ENCODE data around the gene GATAD2B.
A peak's percentile ranks its signal among the peaks of the same experiment; 100 is the strongest.
"Not testable (repeated sequence)": the region's sequence is repeated elsewhere in the genome, so short reads cannot be mapped to it uniquely, and the experiment has no call there.

Gene GATAD2B

DNA sequence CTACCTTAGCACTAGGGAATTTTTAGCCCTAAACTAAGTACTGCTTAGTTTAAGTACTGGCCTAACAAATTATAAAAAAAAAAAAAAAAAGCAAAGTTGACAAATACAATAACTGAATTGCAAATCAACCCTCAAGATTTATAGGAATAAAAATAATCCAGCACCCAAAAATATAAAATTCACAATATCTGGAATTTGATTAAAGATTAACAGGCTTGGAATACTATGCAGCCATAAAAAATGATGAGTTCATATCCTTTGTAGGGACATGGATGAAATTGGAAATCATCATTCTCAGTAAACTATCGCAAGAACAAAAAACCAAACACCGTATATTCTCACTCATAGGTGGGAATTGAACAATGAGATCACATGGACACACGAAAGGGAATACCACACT is 78.4 kb downstream of the GATAD2B start:
- H3K36me3 ChIP-seq (ENCODE audit: control insufficient read depth in 4 of 4, insufficient read depth in 4 of 4, low read length in 3 of 4); POLR2A ChIA-PET: not testable (repeated sequence)

DNA sequence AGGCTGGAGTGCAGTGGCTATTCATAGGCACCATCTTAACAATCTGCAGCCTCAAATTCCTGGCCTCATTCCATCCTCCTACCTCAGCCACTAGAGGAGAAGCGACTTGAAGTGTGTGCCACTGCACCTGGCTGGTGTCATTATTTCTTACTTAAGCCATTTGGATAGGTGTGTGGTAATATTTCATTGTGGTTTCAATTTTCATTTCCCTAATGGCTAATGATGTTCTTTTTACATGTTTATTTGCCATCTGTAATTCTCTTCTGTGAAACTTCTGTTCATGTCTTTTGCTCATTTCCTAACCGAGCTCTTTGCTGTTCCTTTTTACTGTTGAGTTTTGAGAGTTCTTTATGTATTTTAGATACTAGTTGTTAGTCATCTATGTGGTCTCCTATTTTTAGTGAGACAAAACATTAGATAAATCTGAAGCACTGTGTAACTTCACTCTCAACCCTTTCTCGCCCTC is 80.7 kb downstream of the GATAD2B start:
- DNase-seq = no peak
- Histone ChIP-seq H3K9me3 (ENCODE audit: control extremely low read depth in 1 of 5, control insufficient read depth in 4 of 5, insufficient read depth in 2 of 5, low read depth in 1 of 5, low read length in 4 of 5) (no peaks in the 10 kb centered on the region), H3K36me3 (ENCODE audit: control insufficient read depth in 4 of 4, insufficient read depth in 4 of 4, low read length in 3 of 4) (peaks cover 0 to 3% (median 0%) of the 10 kb centered on the region in 4 experiments), H3K4me1 (ENCODE audit: control extremely low read depth in 1 of 4, control insufficient read depth in 4 of 4, insufficient read depth in 4 of 4, low read length in 3 of 4) (no peaks in the 10 kb centered on the region), H3K27me3 (replicated peaks in 2 of 5; ENCODE audit: control insufficient read depth in 4 of 5, insufficient read depth in 5 of 5, low read length in 4 of 5) (no peaks in the 10 kb centered on the region), H3K27ac (ENCODE audit: insufficient read depth in 1 of 2, low read depth in 1 of 2, low read length in 2 of 2, poor library complexity in 1 of 2, severe bottlenecking in 2 of 2) (no peak overlapping the region), H3K4me3 (ENCODE audit: control insufficient read depth in 1 of 7, extremely low read depth in 1 of 7, insufficient read depth in 4 of 7, low read depth in 2 of 7, low read length in 6 of 7) (no peak overlapping the region)
- WGBS (ENCODE audit: insufficient coverage) = no CpG with 5 or more reads among the region's 3 CpGs
- ChIA-PET POLR2A (no interaction called here), CTCF (interaction anchor here (1.5 to 1.9 kb wide), 2 partner anchors 10 to 13 kb away, joined by 3 to 5 read pairs; no protein-coding TSS in a partner anchor)

More for the DNA sequence above, 78.4 kb downstream of the GATAD2B start:
- H3K27ac ChIP-seq (ENCODE audit: insufficient read depth in 1 of 2, low read depth in 1 of 2, low read length in 2 of 2, poor library complexity in 1 of 2, severe bottlenecking in 2 of 2); DNase-seq; H3K4me3 ChIP-seq (ENCODE audit: control insufficient read depth in 1 of 7, extremely low read depth in 1 of 7, insufficient read depth in 4 of 7, low read depth in 2 of 7, low read length in 6 of 7); CTCF ChIA-PET; H3K9me3 ChIP-seq (ENCODE audit: control extremely low read depth in 1 of 5, control insufficient read depth in 4 of 5, insufficient read depth in 2 of 5, low read depth in 1 of 5, low read length in 4 of 5); H3K27me3 ChIP-seq (replicated peaks in 2 of 5; ENCODE audit: control insufficient read depth in 4 of 5, insufficient read depth in 5 of 5, low read length in 4 of 5); H3K4me1 ChIP-seq (ENCODE audit: control extremely low read depth in 1 of 4, control insufficient read depth in 4 of 4, insufficient read depth in 4 of 4, low read length in 3 of 4): not testable (repeated sequence)
- no CpG with 5 or more reads among the region's 3 CpGs for WGBS (ENCODE audit: insufficient coverage)

DNA sequence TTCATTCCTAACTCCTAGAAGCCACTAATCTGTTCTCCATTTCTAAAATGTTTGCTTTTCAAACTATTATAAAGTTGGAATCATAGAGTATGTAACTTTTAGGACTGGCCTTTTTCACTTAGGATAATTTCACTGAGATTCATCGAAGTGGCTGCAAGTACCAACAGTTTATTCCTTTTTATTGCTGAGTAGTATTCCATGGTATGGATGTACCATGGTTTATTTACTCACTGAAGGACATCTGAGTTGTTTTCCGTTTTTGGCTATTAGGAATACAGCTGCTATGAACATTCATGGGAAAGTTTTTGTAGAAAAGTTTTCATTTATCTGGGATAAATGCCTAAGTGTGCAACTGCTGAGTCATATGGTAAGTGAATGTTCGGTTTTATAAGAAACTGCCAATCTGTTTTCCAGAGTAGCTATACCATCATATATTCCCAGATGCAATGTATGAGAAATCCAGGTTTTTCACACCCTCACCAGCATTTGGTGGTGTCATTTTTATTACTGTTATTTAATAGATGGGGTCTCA is 81.2 kb downstream of the GATAD2B start:
- Histone ChIP-seq H3K27ac (ENCODE audit: insufficient read depth in 1 of 2, low read depth in 1 of 2, low read length in 2 of 2, poor library complexity in 1 of 2, severe bottlenecking in 2 of 2) (no peak overlapping the region), H3K9me3 (ENCODE audit: control extremely low read depth in 1 of 5, control insufficient read depth in 4 of 5, insufficient read depth in 2 of 5, low read depth in 1 of 5, low read length in 4 of 5) (no peaks in the 10 kb centered on the region), H3K4me1 (ENCODE audit: control extremely low read depth in 1 of 4, control insufficient read depth in 4 of 4, insufficient read depth in 4 of 4, low read length in 3 of 4) (no peaks in the 10 kb centered on the region), H3K27me3 (replicated peaks in 2 of 5; ENCODE audit: control insufficient read depth in 4 of 5, insufficient read depth in 5 of 5, low read length in 4 of 5) (no peaks in the 10 kb centered on the region), H3K4me3 (ENCODE audit: control insufficient read depth in 1 of 7, extremely low read depth in 1 of 7, insufficient read depth in 4 of 7, low read depth in 2 of 7, low read length in 6 of 7) (no peak overlapping the region), H3K36me3 (ENCODE audit: control insufficient read depth in 4 of 4, insufficient read depth in 4 of 4, low read length in 3 of 4) (peaks cover 0 to 3% (median 0%) of the 10 kb centered on the region in 4 experiments)
- DNase-seq = no peak
- ChIA-PET CTCF (interaction anchor here (1.5 to 1.9 kb wide), 2 partner anchors 11 to 12 kb away, joined by 3 to 5 read pairs; no protein-coding TSS in a partner anchor), POLR2A (no interaction called here)
- 100% methylated on average over 1 of the region's 3 CpGs for WGBS (ENCODE audit: insufficient coverage)

DNA sequence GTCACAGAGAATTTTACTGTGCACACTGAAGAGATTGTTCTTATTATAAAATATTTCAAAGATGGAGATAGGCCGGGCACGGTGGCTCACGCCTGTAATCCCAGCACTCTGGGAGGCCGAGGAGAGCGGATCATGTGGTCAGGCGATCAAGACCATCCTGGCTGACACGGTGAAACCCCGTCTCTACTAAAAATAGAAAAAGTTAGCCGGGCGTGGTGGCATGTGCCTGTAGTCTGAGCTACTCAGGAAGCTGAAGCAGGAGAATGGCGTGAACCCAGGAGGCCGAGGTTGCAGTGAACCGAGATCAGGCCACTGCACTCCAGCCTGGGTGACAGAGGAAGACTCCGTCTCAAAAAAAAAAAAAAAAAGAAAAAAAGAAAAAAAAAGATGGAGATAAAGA is 82.0 kb downstream of the GATAD2B start:
- H3K4me1 ChIP-seq (ENCODE audit: control extremely low read depth in 1 of 4, control insufficient read depth in 4 of 4, insufficient read depth in 4 of 4, low read length in 3 of 4); H3K36me3 ChIP-seq (ENCODE audit: control insufficient read depth in 4 of 4, insufficient read depth in 4 of 4, low read length in 3 of 4); H3K27me3 ChIP-seq (replicated peaks in 2 of 5; ENCODE audit: control insufficient read depth in 4 of 5, insufficient read depth in 5 of 5, low read length in 4 of 5); DNase-seq; POLR2A ChIA-PET; H3K4me3 ChIP-seq (ENCODE audit: control insufficient read depth in 1 of 7, extremely low read depth in 1 of 7, insufficient read depth in 4 of 7, low read depth in 2 of 7, low read length in 6 of 7); H3K27ac ChIP-seq (ENCODE audit: insufficient read depth in 1 of 2, low read depth in 1 of 2, low read length in 2 of 2, poor library complexity in 1 of 2, severe bottlenecking in 2 of 2); H3K9me3 ChIP-seq (ENCODE audit: control extremely low read depth in 1 of 5, control insufficient read depth in 4 of 5, insufficient read depth in 2 of 5, low read depth in 1 of 5, low read length in 4 of 5): not testable (repeated sequence)
- 90% methylated on average over 10 of the region's 14 CpGs for WGBS (ENCODE audit: insufficient coverage)
- CTCF ChIA-PET = interaction anchor here (1.9 kb wide), 1 partner anchor 11 kb away, joined by 5 read pairs; no protein-coding TSS in a partner anchor

DNA sequence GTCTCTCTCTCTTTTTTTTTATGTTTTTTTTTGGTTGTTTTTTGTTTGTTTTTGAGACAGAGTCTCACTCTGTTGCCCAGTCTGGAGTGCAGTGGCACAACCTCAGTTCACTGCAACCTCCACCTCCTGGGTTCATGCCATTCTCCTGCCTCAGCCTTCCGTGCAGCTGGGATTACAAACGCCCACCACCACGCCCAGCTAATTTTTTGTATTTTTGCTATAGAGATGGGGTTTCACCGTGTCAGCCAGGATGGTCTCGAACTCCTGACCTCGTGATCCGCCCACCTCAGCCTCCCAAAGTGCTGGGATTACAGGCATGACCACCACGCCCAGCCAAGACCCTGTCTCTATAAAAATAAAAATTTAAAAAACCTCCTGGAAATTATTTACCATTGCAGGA is 88.8 kb downstream of the GATAD2B start:
- H3K4me3 ChIP-seq (ENCODE audit: control insufficient read depth in 1 of 7, extremely low read depth in 1 of 7, insufficient read depth in 4 of 7, low read depth in 2 of 7, low read length in 6 of 7); H3K36me3 ChIP-seq (ENCODE audit: control insufficient read depth in 4 of 4, insufficient read depth in 4 of 4, low read length in 3 of 4); H3K27ac ChIP-seq (ENCODE audit: insufficient read depth in 1 of 2, low read depth in 1 of 2, low read length in 2 of 2, poor library complexity in 1 of 2, severe bottlenecking in 2 of 2); H3K9me3 ChIP-seq (ENCODE audit: control extremely low read depth in 1 of 5, control insufficient read depth in 4 of 5, insufficient read depth in 2 of 5, low read depth in 1 of 5, low read length in 4 of 5); H3K27me3 ChIP-seq (replicated peaks in 2 of 5; ENCODE audit: control insufficient read depth in 4 of 5, insufficient read depth in 5 of 5, low read length in 4 of 5); H3K4me1 ChIP-seq (ENCODE audit: control extremely low read depth in 1 of 4, control insufficient read depth in 4 of 4, insufficient read depth in 4 of 4, low read length in 3 of 4); DNase-seq; POLR2A ChIA-PET: not testable (repeated sequence)
- 100% methylated on average over 4 of the region's 8 CpGs for WGBS (ENCODE audit: insufficient coverage)
- CTCF ChIA-PET = interaction anchor here (1.2 to 1.8 kb wide), 3 partner anchors 11 to 51 kb away, joined by 3 to 5 read pairs (median 3); no protein-coding TSS in a partner anchor

DNA sequence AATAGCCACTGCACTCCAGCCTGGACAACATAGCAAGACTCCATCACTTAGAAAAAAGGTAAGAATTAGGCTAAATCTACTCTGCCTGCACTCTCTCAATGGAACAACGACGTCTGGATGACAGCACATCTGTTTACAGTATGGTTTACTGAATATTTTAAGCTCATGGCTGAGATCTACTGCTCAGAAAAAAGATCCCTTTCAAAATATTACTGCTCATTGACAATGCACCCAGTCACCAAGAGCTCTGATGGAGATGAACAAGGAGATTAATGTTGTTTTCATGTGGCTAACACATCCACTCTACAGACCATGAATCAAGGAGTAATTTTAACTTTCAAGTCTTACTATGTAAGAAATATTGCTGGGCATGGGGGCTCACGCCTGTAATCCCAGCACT is 89.6 kb downstream of the GATAD2B start:
- ChIA-PET POLR2A (interaction anchor here (0.6 kb wide), 1 partner anchor 30 kb away, joined by 4 read pairs; no protein-coding TSS in a partner anchor), CTCF (interaction anchor here (1.2 to 2.0 kb wide), 3 partner anchors 14 to 154 kb away, joined by 3 to 9 read pairs (median 5); partner anchors contain the start of gene RAB13)
- no peak for DNase-seq
- peaks cover 0 to 9% (median 0%) of the 10 kb centered on the region in 4 experiments for H3K4me1 ChIP-seq (ENCODE audit: control extremely low read depth in 1 of 4, control insufficient read depth in 4 of 4, insufficient read depth in 4 of 4, low read length in 3 of 4)
- no peaks in the 10 kb centered on the region for H3K9me3 ChIP-seq (ENCODE audit: control extremely low read depth in 1 of 5, control insufficient read depth in 4 of 5, insufficient read depth in 2 of 5, low read depth in 1 of 5, low read length in 4 of 5)
- H3K27ac ChIP-seq (ENCODE audit: insufficient read depth in 1 of 2, low read depth in 1 of 2, low read length in 2 of 2, poor library complexity in 1 of 2, severe bottlenecking in 2 of 2) = no peak overlapping the region
- H3K36me3 ChIP-seq (ENCODE audit: control insufficient read depth in 4 of 4, insufficient read depth in 4 of 4, low read length in 3 of 4) = peaks cover 0 to 11% (median 4%) of the 10 kb centered on the region in 4 experiments
- H3K27me3 ChIP-seq (replicated peaks in 2 of 5; ENCODE audit: control insufficient read depth in 4 of 5, insufficient read depth in 5 of 5, low read length in 4 of 5) = no peaks in the 10 kb centered on the region
- no CpG with 5 or more reads among the region's 3 CpGs for WGBS (ENCODE audit: insufficient coverage)
- no peak overlapping the region for H3K4me3 ChIP-seq (ENCODE audit: control insufficient read depth in 1 of 7, extremely low read depth in 1 of 7, insufficient read depth in 4 of 7, low read depth in 2 of 7, low read length in 6 of 7)

DNA sequence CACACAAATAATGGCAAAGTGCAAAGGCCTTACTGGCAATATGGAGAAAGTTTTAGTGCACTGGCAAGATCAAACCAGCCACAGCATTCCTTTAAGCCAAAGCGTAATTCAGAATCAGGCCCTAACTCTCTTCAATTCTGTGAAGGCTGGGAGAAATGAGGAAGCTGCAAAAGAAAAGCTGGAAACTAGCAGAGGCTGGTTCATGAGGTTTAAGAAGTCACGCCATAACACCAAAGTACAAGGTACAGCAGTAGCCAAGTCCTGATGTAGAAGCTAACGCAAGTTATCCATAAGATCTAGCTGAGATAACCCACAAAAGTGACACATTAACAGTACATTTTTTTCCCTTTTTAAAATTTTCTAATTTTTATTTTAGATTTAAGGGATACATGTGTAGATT is 90.5 kb downstream of the GATAD2B start:
- no peaks in the 10 kb centered on the region for H3K27me3 ChIP-seq (replicated peaks in 2 of 5; ENCODE audit: control insufficient read depth in 4 of 5, insufficient read depth in 5 of 5, low read length in 4 of 5)
- H3K4me1 ChIP-seq (ENCODE audit: control extremely low read depth in 1 of 4, control insufficient read depth in 4 of 4, insufficient read depth in 4 of 4, low read length in 3 of 4) = peaks cover 0 to 9% (median 0%) of the 10 kb centered on the region in 4 experiments
- peaks cover 8 to 20% (median 10%) of the 10 kb centered on the region in 4 experiments for H3K36me3 ChIP-seq (ENCODE audit: control insufficient read depth in 4 of 4, insufficient read depth in 4 of 4, low read length in 3 of 4)
- no peak overlapping the region for H3K27ac ChIP-seq (ENCODE audit: insufficient read depth in 1 of 2, low read depth in 1 of 2, low read length in 2 of 2, poor library complexity in 1 of 2, severe bottlenecking in 2 of 2)
- peak in 1 of 3 donors; percentile 11 for DNase-seq
- no peak overlapping the region for H3K4me3 ChIP-seq (ENCODE audit: control insufficient read depth in 1 of 7, extremely low read depth in 1 of 7, insufficient read depth in 4 of 7, low read depth in 2 of 7, low read length in 6 of 7)
- WGBS (ENCODE audit: insufficient coverage) = no CpG with 5 or more reads among the region's 3 CpGs
- ChIA-PET CTCF (interaction anchor here (1.0 to 2.0 kb wide), 5 partner anchors 10 to 154 kb away, joined by 3 to 9 read pairs (median 4); partner anchors contain the start of gene RAB13), POLR2A (no interaction called here)
- no peaks in the 10 kb centered on the region for H3K9me3 ChIP-seq (ENCODE audit: control extremely low read depth in 1 of 5, control insufficient read depth in 4 of 5, insufficient read depth in 2 of 5, low read depth in 1 of 5, low read length in 4 of 5)
